Activated CD4-positive, alpha-beta T cell treated with anti-CD3 and anti-CD28 coated beads for 24 hours (primary cell): ENCODE data around the gene CACNA1C.

ENCODE experiments used
- DNase-seq, 2 donors: peaks; one replicate each; pipeline ENCODE4 v3.0.0-alpha.2; 2020; ENCODE audit warnings: low read depth in 2 of 2

The CACNA1C gene

GRCh38 chr12:2645460-2645859, 592.7 kb downstream of the CACNA1C start:
- no peak for DNase-seq

DNA sequence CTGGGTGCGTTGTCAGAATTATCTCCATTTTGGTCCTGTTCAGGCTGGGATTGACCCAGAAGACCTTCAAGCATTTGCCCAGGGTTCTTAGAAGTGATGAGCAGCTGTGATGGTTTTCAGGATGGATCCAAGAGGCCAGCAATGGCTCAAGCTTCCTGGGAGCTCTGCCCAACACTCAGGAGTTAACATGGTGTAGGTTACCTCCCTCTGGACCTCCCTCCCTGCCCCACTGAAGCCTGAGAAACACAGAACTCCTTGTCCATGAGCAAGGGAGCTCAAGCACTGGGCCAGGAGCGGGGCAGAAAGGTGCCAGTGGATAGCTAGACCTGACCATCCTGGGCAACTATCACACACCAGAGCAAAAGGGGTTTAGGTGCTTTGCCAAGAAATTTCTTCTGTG, 593.6 kb downstream of the CACNA1C start:
- no peak for DNase-seq

GRCh38 chr12:2647186-2647585, 594.4 kb downstream of the CACNA1C start:
- no peak for DNase-seq

DNA sequence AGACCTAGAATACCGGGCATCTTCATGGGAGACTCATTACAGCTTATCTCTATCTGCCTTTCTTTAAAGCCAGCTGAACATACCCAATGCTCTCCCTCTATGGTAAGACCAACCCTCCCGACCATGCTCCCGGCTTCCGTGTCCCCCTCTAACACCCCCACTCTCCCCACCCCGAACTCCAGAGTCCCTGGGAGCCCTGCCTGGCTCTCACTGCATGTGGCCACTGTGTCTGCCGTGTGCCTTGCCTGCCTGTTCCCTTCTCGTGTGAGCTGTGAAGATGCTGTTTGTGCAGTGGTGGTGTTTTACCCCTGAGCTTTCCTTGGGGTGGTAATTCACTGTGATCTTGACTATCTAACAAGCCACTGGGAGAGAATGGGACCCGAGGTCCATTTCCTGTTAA, 595.6 kb downstream of the CACNA1C start:
- no peak for DNase-seq

DNA sequence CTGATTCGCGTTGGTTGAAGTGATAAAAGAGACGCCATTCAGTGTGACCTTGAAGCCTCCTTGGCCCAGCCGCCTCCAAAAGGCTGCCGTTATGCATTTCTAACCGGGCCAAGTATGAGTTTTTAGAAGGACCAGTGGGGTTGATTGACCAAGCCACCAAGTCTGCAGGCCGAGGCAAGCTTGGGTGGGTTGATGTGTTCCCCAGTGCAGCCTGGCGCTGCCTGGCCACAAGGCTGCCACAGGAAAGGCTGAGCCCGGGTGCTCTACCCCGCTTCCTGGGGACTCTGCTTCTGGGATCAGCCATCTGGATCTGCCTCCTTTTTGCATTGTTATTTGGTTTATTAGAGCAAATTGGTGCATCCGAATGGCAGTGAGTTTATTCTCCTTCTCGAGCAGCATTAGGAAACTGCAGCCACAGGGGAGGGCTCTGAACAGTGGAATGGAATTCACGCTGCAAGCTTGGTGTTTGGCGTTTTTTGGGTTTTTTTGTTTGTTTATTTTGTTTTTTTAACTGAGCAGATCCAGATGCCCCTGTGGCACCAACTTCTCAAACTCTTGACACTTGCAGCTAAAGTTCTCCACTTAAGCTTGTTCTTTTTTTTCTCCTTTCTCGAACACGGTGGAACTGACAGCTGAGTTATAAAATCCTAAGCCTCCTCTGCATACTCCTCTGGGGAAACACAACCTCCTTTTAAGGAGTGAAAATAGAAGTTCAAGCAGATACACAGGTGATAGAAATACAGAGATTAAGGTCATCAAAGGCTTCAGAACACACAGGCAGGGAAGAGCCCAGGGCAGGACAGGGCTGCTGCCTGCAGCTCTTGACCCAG, 596.6 kb downstream of the CACNA1C start:
- no peak for DNase-seq

DNA sequence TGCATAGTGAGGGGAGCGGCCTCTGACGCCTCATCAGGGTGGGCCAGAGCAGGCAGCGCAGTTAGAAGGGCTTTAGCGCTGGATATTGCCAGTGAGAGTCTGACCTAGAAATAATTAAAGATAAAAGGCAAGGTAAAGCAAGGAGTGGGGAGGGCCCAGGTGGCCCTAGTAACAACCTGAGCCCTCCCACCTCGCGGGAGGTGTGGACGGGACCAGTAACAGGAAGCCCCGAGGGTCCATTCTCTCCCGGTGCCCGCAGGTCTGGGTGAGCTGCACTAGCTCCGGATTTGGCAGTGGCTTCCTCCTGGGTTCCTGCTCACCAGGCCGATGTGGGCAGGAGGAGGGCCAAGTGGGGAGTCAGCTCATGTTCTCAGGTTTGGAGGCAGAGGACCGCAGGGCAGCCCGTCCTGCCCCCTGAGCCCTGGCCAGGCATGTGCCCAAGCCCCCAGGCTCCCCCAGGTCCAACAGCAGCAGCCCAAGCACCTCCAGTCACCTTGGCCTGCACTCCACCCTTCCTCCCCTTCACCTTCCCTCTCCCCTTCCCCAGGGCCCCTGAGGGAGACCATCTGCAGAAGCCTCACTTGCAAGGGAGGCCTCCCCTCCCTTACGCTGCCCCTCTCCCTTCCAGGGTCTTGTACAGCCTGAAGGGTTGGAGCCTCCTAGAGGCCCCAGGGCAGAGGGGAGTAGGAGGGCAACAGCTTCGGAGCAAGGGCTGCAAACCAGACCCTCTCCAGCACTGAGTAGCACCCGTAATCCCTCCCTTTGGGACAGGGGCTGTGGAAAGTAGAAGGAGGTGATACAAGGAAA, 597.7 kb downstream of the CACNA1C start:
- no peak for DNase-seq

GRCh38 chr12:2651068-2651965, 598.5 kb downstream of the CACNA1C start:
- DNase-seq: no peak

- DNase-seq: no peak
Observed at GRCh38 chr12:2652011-2652400, 599.2 kb downstream of the CACNA1C start.

DNA sequence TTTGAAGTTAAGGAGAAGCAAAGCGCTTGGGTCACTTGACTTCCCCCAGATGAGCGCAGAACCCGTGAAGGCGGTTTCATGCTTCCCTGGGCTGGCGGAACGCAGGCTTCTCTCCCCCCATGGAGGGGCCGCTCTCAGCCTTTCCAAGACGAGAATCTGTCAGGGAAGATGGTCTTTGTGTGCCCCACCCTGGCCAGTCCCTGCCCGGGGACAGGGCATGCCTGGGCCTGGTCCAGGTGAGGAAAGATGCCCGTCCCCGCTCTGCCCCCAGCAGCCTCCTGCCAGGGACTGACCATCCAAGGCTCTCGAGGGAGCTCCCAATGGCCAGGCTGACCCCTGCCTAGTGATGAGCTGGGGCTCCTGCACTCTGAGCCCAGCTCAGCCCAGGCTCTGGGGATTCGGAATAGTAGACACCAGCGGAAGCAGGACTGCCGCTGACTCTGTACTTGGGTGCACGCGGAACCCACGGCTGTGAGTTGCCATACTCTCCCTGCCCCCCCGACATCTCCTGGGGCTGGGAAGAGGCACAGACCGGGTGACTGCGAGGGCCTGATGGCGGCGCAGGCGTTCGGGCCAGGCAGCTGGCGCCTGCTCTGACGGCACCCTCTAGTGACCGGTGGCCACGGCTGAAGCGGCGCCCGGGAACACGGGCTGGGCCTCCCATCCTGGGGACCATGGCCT, 599.8 kb downstream of the CACNA1C start:
- no peak for DNase-seq

- no peak for DNase-seq
Observed at GRCh38 chr12:2653461-2653965, 600.7 kb downstream of the CACNA1C start.

DNA sequence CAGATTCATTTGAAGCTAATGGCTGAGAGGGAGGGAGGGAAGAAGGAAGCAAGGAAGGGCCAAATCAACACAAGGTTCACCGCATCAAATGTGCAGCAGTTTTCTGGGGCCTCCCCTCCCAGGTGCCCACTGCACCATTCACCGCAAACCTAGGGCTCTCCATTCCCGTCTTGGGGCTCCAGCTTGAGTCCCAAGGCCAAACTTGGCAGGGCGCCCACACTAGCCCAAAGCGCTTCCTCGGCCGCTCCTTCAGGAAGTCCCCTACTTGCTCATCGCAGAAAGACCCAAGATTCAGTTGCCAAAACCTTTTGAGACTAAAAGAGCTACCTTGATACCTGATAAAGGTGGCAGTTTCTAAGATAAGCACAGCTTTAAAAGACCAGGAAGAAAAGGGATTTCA, 601.5 kb downstream of the CACNA1C start:
- DNase-seq: no peak

DNA sequence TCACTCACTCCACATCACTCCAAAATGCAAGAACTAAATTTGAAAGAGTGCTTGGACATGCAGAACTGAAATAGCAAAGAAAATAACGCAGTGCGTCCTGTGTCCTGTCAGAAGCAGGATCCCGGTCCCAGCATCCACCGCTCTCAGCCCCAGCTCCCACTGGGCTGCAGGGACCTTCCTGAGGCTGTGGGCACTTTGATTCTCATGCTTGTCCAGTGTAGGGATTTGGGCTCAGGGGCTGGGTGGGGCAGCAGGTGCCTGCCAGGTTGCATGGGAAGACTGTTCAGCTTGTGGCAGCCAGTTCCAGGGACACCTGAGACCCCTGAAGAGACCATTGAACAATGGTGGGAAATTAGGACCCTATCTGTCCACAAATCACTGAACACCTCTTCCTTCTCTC, 602.0 kb downstream of the CACNA1C start:
- DNase-seq: no peak

DNA sequence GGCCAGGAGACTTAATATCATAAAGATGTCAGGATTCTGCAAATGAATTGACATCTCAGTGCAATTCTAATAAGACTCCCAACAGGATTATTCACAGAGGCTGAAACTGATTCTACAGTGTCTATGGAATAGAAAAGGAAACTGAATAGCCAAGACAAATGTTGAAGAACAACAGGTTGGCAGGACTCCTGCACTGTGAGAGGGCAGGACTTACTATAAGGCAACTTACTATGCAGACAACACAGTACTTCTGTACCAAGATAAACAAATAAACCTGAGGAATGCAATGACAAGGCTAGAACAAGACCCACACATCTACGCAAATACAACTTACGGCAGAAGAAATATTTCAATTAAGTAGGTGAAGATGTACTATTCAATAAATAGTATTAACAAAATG, 609.7 kb downstream of the CACNA1C start:
- no peak for DNase-seq

- no peak for DNase-seq
Observed at GRCh38 chr12:2664721-2665577, 612.2 kb downstream of the CACNA1C start.

GRCh38 chr12:2666411-2666810, 613.6 kb downstream of the CACNA1C start:
- DNase-seq: no peak

DNA sequence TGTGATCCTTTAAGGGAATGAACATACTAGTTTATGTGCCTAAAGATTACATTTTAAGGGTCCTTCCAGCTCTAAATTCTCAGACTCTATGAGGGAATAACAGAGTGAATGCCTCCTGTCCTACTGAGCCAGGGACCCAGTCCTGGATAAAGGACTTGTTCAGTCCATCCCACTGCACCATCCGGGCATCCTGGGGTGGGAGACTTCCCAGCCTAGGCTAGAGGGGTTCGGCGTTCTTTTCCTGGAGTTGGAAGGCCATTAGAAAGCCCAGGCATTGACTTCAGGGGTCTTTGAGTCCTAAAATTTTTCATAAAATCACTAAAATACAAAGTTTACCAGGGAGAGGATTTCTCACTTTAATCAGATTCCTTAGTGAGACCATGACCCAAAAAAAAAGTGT, 614.1 kb downstream of the CACNA1C start:
- no peak for DNase-seq

- DNase-seq: no peak
Observed at GRCh38 chr12:2667716-2668440, 615.1 kb downstream of the CACNA1C start.

DNA sequence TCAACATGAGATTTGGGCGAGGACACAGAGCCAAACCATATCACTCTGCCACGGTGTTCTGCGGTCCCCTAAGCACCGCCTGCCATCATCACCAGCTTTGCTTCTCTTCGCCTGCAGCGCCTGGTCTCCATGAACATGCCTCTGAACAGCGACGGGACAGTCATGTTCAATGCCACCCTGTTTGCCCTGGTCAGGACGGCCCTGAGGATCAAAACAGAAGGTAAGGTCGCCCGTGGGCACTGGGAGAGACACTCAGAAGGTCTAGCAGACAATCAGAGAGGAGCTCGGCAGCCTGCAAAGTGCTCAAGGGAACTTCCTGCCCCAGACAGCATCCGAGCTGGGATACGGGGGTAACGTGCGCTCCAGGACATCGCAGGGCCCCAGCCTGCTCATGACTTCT, 616.0 kb downstream of the CACNA1C start:
- no peak for DNase-seq

DNA sequence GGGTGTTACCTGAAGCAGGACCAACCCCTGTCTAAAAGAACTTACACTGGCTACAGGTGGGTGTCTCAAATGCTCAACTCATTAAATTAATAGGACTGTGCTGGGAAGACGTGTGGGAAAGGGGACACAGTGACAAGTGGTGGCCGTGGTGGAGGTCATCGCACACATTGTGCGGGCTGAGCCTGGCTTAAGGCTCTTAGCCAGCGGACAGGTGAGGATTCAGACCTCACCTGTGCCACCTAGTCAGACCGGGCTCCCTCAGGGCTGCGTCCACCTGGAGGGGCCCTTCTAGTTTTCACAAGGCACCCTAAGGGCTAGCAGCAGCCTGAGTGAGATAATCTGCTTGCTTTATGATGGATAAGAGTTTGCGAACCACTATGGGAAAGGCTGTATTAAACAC, 616.8 kb downstream of the CACNA1C start:
- DNase-seq: no peak

- no peak for DNase-seq
Observed at GRCh38 chr12:2672863-2673262, 620.1 kb downstream of the CACNA1C start.
